ENCODE measurements around the gene ADGRA1.

GRCh38 chr10:133099571-133099970 is 11.8 kb downstream of the ADGRA1 start:
- TF ChIP-seq CTCF (IDR thresholded peaks at IDR 0.05; ENCODE audit: low read length) (no peak), EZH2 (IDR thresholded peaks at IDR 0.05; ENCODE audit: borderline replicate concordance, low read length) (no peak)

Measured in OCI-LY1 (cell line).